Measurements from ENCODE around the gene HGS. TPM values are rescaled to one million over a fixed set of nuclear protein-coding genes. Genes with fewer than 3 reads are reported as not detected.
A peak's percentile ranks its signal among the peaks of the same experiment; 100 is the strongest.

Gene HGS, protein sequence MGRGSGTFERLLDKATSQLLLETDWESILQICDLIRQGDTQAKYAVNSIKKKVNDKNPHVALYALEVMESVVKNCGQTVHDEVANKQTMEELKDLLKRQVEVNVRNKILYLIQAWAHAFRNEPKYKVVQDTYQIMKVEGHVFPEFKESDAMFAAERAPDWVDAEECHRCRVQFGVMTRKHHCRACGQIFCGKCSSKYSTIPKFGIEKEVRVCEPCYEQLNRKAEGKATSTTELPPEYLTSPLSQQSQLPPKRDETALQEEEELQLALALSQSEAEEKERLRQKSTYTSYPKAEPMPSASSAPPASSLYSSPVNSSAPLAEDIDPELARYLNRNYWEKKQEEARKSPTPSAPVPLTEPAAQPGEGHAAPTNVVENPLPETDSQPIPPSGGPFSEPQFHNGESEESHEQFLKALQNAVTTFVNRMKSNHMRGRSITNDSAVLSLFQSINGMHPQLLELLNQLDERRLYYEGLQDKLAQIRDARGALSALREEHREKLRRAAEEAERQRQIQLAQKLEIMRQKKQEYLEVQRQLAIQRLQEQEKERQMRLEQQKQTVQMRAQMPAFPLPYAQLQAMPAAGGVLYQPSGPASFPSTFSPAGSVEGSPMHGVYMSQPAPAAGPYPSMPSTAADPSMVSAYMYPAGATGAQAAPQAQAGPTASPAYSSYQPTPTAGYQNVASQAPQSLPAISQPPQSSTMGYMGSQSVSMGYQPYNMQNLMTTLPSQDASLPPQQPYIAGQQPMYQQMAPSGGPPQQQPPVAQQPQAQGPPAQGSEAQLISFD
- 111 and 117 TPM in 2 replicates for total RNA-seq
- long read RNA-seq, partial matches to known transcripts, result 3 of 8 reads
- long read RNA-seq, other reads (novel, unspliced or antisense), result 1 of 8 reads

DNA sequence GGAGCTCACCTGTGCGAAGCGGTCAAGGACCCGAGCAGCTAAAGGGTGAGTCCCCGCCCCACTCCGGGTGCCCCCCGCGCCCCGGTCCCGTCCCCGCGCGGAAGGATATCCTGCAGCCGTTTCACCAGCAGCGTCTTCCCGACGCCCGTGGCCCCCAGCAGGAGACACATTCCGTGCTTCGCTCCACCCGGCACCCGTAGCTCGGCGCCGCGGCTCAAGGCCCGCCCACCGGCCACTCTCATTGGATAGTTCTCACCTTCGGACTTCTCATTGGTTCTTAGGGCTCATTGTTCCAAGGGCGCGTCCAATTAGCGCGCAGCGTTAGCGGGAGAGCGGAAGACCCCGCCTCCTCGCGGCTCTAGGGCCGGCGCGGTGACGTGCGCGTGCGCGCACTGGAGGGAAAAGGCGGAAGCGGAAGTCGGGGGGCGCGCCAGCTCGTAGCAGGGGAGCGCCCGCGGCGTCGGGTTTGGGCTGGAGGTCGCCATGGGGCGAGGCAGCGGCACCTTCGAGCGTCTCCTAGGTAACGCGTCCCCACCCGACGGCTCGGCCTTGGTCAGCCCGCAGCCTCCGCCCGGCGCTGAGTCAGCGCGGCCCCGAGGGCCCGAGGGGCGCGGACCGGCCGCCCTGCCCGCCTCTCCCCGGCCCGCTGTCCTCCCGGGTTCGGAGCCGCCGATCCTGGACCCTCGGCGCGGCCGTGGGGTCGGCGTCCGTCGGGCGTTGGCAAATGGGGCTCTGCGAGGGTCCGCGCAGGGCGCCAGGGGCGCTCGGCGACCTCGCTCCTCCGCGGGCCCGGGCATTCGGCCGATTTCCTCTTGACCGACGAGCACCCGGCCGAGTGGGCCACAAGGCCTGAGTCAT lies at the start of gene HGS, which contains the start of gene ARL16:
TSS of gene HGS (plus strand) at position 428 of the 858 bp plus-strand sequence. CDS start at position 484, 56 bp downstream.
TSS of gene ARL16 (minus strand) at position 214 of the 858 bp plus-strand sequence. CDS start at position 170, 44 bp downstream.
- H3K27ac Mint-ChIP-seq (ENCODE audit: unreplicated experiment), result peak within 1 kb of the TSS; percentile 89
- peak within 1 kb of the TSS; percentile 87 for H3K4me3 Mint-ChIP-seq (ENCODE audit: unreplicated experiment)
- H3K27me3 Mint-ChIP-seq (ENCODE audit: unreplicated experiment), result no peaks in the 10 kb centered on the region

DNA sequence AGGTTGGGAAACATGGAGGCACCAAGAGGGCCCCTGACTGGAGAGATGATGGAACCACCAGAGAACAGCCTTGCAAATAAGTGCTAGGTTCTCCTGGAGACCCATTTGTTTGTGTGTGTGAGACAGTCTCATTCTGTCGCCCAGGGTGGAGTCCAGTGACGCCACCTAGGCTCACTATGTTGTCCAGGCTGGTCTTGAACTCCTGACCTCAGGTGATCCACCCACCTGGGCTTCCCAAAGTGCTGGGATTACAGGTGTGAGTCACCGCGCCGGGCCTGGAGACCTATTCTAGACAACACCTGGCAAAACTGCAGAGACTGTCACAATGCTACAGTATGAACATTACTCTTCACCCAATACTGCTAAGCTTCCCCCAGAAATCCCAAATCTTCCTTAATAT lies 48.4 kb upstream of the HGS start:
- TF ChIP-seq, protein P1, sequence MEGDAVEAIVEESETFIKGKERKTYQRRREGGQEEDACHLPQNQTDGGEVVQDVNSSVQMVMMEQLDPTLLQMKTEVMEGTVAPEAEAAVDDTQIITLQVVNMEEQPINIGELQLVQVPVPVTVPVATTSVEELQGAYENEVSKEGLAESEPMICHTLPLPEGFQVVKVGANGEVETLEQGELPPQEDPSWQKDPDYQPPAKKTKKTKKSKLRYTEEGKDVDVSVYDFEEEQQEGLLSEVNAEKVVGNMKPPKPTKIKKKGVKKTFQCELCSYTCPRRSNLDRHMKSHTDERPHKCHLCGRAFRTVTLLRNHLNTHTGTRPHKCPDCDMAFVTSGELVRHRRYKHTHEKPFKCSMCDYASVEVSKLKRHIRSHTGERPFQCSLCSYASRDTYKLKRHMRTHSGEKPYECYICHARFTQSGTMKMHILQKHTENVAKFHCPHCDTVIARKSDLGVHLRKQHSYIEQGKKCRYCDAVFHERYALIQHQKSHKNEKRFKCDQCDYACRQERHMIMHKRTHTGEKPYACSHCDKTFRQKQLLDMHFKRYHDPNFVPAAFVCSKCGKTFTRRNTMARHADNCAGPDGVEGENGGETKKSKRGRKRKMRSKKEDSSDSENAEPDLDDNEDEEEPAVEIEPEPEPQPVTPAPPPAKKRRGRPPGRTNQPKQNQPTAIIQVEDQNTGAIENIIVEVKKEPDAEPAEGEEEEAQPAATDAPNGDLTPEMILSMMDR (IDR thresholded peaks at IDR 0.05), result no peak
- DNase-seq (ENCODE audit: extremely low spot score, unreplicated experiment), result no peak
- Mint-ChIP-seq H3K4me1 (ENCODE audit: unreplicated experiment) (peaks cover 23% of the 10 kb centered on the region), H3K27me3 (ENCODE audit: unreplicated experiment) (no peaks in the 10 kb centered on the region), H3K27ac (ENCODE audit: unreplicated experiment) (peak overlapping the region; percentile 94), H3K4me3 (ENCODE audit: unreplicated experiment) (peak overlapping the region; percentile 95), H3K9me3 (ENCODE audit: unreplicated experiment) (no peaks in the 10 kb centered on the region), H3K36me3 (ENCODE audit: unreplicated experiment) (peaks cover 4% of the 10 kb centered on the region)

More for the DNA sequence above, at the start of gene HGS, which contains the start of gene ARL16:
- Mint-ChIP-seq H3K9me3 (ENCODE audit: unreplicated experiment) (no peaks in the 10 kb centered on the region), H3K4me1 (ENCODE audit: unreplicated experiment) (peaks cover 33% of the 10 kb centered on the region), H3K36me3 (ENCODE audit: unreplicated experiment) (peaks cover 22% of the 10 kb centered on the region)
- peak; percentile 99 for DNase-seq (ENCODE audit: extremely low spot score, unreplicated experiment)
- TF ChIP-seq, protein P1 (IDR thresholded peaks at IDR 0.05), result no peak

DNA sequence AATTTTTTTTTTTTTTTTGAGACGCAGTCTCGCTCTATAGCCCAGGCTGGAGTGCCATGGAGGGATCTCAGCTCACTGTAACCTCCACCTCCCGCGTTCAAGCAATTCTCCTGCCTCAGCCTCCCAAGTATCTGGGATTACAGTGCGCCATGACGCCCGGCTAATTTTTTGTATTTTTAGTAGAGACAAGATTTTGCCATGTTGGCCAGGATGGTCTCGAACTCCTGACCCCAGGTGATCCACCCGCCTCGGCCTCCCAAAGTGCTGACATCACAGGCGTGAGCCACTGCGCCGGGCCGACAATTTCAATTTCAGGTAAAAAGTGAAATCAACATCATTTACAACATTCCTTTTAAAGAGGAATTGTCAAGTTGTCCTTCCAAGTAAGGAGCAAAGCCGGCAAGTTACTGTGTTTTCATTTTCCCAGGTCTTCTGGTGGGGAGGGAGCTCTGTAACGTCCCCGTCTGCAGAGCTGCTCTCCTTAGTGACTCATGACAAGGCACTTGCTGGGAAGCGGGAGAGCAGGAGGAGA lies 47.8 kb upstream of the HGS start:
- DNase-seq (ENCODE audit: extremely low spot score, unreplicated experiment), result no peak
- Mint-ChIP-seq H3K36me3 (ENCODE audit: unreplicated experiment) (peaks cover 4% of the 10 kb centered on the region), H3K4me3 (ENCODE audit: unreplicated experiment) (peak overlapping the region; percentile 95), H3K4me1 (ENCODE audit: unreplicated experiment) (peaks cover 23% of the 10 kb centered on the region), H3K9me3 (ENCODE audit: unreplicated experiment) (no peaks in the 10 kb centered on the region), H3K27me3 (ENCODE audit: unreplicated experiment) (no peaks in the 10 kb centered on the region), H3K27ac (ENCODE audit: unreplicated experiment) (peak overlapping the region; percentile 94)
- TF ChIP-seq, protein P1 (IDR thresholded peaks at IDR 0.05), result no peak

DNA sequence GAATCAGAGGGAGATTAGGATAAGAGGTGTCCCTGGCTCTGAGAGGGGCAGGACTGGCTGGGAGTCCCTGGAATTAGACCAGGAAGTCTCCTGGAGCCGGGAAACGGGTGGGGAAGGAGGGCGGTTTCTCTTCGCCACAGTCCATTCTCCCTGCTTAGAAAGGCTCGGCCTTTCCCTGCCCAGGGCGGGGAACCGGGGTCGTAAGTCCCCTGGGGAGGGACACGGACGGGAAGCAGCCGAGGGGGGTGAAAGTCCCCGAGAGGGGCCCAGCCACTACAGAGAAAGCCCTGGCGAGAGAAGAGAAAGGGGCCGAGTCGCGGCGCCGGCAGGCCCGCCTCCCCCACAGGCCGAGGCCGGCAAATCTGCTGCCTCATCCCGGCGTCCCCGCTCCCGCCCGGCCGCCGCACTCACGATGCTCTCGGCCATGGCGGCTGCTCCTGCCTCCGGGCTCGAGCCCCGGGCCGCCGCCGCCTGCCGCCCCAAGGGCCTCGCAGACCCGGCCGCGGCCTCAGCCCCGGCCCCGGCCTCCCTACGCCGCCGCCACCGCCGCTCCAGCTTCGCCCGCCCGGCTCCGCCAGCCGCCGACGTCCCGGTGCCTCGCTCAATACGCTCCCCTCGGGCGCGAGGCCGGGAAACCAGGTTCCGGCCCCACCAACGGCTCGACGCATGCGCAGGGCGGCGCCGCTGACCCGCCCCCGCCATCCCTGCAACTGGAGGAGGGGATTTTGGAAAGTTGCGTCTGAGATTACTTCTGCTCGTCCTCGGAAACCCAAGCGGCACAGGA lies 47.1 kb upstream of the HGS start, which contains the start of the genes NPLOC4 and TSPAN10:
TSS of gene NPLOC4 (minus strand) at position 608 of the 784 bp plus-strand sequence. CDS start at position 426, 182 bp downstream.
TSS of gene TSPAN10 (plus strand) at position 692 of the 784 bp plus-strand sequence. CDS start 5,217 bp downstream, outside the sequence.
- Mint-ChIP-seq H3K9me3 (ENCODE audit: unreplicated experiment) (no peaks in the 10 kb centered on the region), H3K36me3 (ENCODE audit: unreplicated experiment) (peaks cover 4% of the 10 kb centered on the region), H3K27ac (ENCODE audit: unreplicated experiment) (peak within 1 kb of the TSS; percentile 94), H3K4me1 (ENCODE audit: unreplicated experiment) (peaks cover 25% of the 10 kb centered on the region), H3K4me3 (ENCODE audit: unreplicated experiment) (peak within 1 kb of the TSS; percentile 95), H3K27me3 (ENCODE audit: unreplicated experiment) (no peaks in the 10 kb centered on the region)
- TF ChIP-seq, protein P1 (IDR thresholded peaks at IDR 0.05), result no peak
- peak; percentile 97 for DNase-seq (ENCODE audit: extremely low spot score, unreplicated experiment)
